Measurements from ENCODE around the gene C10orf53. TPM values are rescaled to one million over a fixed set of nuclear protein-coding genes. Genes with fewer than 3 reads are reported as not detected.

The C10orf53 gene
- total and polyA plus RNA-seq, 2 of the 8 experiments (the other 6 are each of a cell fraction or from before 2014, with no cell fraction given): not detected

GRCh38 chr10:49668684-49669083 is 10.8 kb upstream of the C10orf53 start (continued):
- TF ChIP-seq CHD7 (IDR thresholded peaks at IDR 0.05; ENCODE audit: insufficient replicate concordance, low read length) (no peak), KDM5A (IDR thresholded peaks at IDR 0.05; ENCODE audit: low read length) (no peak), RFX5 (IDR thresholded peaks at IDR 0.05; ENCODE audit: borderline replicate concordance, low read depth, low read length) (no peak), SP1 (IDR thresholded peaks at IDR 0.05; ENCODE audit: low read depth, low read length) (no peak), CTBP2 (IDR thresholded peaks at IDR 0.05; ENCODE audit: borderline replicate concordance, insufficient read depth, insufficient read length, low read length) (no peak), ATF2 (IDR thresholded peaks at IDR 0.05; ENCODE audit: low read length) (no peak), CBX8 (IDR thresholded peaks at IDR 0.05; ENCODE audit: borderline replicate concordance, low read depth, low read length) (no peak), FOSL1 (IDR thresholded peaks at IDR 0.05; ENCODE audit: insufficient read depth, low read depth, low read length) (no peak), CEBPB (IDR thresholded peaks at IDR 0.05; ENCODE audit: low read depth, low read length) (no peak), KDM4A (IDR thresholded peaks at IDR 0.05; ENCODE audit: low read depth, low read length, severe bottlenecking) (no peak)
